GM12878 (cell line): ENCODE measurements around the gene SF3B2.

ENCODE experiments used
- CHD4 ChIP-seq: fragments of 200-600 bp; sonication (generic); IDR thresholded peaks from 2 replicates; pipeline ENCODE4 v1.6.1; 2016; ENCODE audit warnings: mild to moderate bottlenecking
- CTCF ChIP-seq, 3 experiments: IDR thresholded peaks in 2 of 3; conservative IDR thresholded peaks in 1 of 3; 2 replicates each; pipeline ENCODE4 v1.5.1; 2011; ENCODE audit warnings: low read depth in 3 of 3, low read length in 3 of 3, mild to moderate bottlenecking in 3 of 3, control low read depth in 2 of 3, moderate library complexity in 2 of 3, inconsistent platforms in 1 of 3, mixed read lengths in 1 of 3; ENCODE audit not compliant: control insufficient read depth in 2 of 3, insufficient read depth in 1 of 3; ENCODE audit errors: extremely low read depth in 1 of 3
- ZBTB40 ChIP-seq: fragments of 450-650 bp; IDR thresholded peaks from 2 replicates; pipeline ENCODE4 v1.6.1; 2016; ENCODE audit warnings: mild to moderate bottlenecking, moderate library complexity, borderline replicate concordance

- TF ChIP-seq CTCF (IDR thresholded peaks at IDR 0.05 in 2 of 3, conservative IDR thresholded peaks at IDR 0.05 in 1 of 3; ENCODE audit: control insufficient read depth in 2 of 3, extremely low read depth in 1 of 3, insufficient read depth in 1 of 3, low read depth in 3 of 3, low read length in 3 of 3) (no peak), CHD4 (no peak), ZBTB40 (no peak)
Measured at GRCh38 chr11:66016793-66017177, 35.4 kb upstream of the SF3B2 start.
